GM19397 (cell line): ENCODE data around the gene DPP10.

ENCODE experiments used
- ATAC-seq: cut with Tn5 transposase; IDR thresholded peaks from one replicate; pipeline ENCODE4 v1.9.1; 2021; ENCODE audit warnings: mild to moderate bottlenecking, moderate library complexity; ENCODE audit not compliant: unreplicated experiment

Gene DPP10

DNA sequence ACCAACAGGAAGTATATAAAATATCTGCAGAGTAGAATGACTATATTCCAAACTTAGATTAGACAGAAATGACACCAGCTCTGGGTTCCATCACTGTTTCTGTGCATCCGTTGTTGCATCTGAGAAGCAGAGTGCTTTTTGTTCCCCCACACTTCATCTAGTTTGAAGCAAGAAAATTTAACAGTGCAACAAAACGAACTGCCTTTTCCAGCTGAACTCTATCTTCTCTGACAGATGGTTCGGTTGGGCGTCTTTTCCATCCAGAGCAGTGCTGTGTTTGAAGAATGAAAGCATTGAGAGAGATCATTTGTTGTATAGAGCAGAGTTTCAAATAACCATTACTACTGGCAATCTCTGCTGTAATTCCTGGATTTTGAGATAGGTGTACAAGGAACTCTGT, 757.5 kb downstream of the DPP10 start:
- no peak for ATAC-seq

GRCh38 chr2:115201386-115201785, 758.9 kb downstream of the DPP10 start:
- ATAC-seq, result no peak

- ATAC-seq, result no peak
Measured at GRCh38 chr2:115208493-115209164, 766.2 kb downstream of the DPP10 start.

- ATAC-seq, result no peak
Measured at GRCh38 chr2:115214050-115214449, 771.6 kb downstream of the DPP10 start.

GRCh38 chr2:115219296-115219695, 776.9 kb downstream of the DPP10 start:
- ATAC-seq, result no peak

DNA sequence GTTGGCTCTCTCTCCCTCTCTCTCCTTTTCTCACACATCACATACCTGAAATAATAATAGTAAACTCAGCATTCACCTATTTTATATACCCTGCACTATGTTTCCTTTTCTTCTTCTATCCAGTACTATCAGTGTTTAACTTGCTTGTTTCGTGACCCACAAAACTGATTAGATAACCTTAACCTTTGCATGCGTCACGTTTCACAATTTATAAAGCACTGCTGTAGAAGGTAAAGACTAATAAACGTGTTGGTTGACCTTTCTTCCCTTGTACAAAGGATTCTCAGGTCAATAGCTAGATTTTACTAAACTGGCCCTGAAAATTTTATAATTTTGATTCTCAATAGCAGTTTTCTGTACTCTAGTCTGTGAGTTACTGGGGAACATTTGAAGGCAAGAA, 791.7 kb downstream of the DPP10 start:
- ATAC-seq, result no peak

- ATAC-seq, result no peak
Measured at GRCh38 chr2:115234737-115235136, 792.3 kb downstream of the DPP10 start.

DNA sequence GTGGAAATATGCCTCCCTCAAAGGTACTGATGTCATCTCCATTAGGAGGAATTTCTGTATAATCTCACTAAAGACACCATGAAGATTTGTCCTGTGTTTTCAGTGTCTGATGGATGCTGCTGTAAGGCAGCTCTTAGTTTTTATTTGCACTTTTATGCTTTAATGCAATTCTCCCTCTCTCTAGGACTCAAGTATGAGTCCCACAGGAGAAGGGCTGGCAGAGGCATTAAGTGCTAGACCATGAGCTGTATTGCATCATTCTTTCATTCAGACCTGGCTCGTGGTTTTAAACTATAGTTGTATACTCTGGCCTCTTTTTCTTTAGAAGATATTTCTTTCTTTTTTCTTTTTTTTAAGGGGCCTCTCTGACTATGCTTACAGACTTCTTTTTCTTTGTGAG, 805.6 kb downstream of the DPP10 start:
- ATAC-seq, result no peak

- ATAC-seq, result no peak
Measured at GRCh38 chr2:115277366-115277765, 834.9 kb downstream of the DPP10 start.

DNA sequence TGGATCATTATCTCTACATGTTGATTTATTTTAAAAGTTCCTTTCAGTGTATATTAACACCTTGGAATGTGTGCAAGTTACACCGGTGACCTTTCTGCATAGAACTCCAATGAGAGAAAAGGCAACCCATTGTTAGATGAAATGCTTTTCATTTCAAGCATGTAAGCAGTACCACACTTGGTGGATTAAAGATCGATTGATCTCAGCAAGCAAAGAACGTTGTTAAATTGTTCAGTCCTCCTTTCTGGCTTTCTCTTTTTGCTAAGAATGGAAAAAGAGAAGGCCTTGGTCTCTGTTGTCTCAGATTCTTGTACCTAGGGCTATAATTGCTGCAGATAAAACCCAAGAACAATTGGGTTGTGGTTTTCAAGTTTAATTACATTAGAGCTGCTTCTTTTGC, 843.0 kb downstream of the DPP10 start:
- ATAC-seq, result no peak

DNA sequence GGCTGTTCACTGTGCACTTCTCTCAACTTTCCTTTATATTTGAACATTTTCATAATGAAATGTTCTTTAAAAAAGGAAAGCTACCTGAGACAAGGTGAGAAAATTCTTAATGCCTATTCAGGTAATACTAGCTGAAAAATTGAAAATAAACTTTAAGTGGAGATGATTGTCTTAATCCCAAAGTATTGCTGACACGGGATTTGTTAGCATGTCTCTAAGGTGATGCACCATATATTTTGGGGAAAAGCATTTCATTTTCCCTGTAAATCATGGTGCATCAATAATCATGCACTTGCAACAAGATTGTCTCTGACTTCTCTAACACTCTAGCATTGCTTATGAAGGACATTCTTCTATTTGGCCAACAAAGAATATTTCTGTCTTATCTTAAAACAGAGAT, 848.0 kb downstream of the DPP10 start:
- ATAC-seq, result no peak

- no peak for ATAC-seq
Measured at GRCh38 chr2:115292742-115293141, 850.3 kb downstream of the DPP10 start.

DNA sequence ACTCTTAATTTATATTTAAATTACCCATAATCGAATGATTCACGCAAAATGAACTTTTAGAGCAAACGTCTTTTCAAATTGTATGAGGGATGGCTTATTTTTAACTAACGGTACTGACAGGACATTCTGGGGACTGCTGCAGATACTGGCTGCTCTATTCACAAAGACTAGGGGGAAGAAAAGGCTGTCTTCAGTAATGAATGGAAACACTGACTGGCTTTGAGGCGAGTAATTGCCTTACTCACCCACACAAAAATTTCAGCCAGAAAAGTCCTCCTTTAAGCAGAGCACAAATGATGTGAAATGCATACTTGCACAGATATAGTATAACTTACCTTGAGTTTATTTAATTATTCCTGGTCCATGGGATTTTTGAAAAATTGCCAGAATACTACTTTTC, 852.6 kb downstream of the DPP10 start:
- no peak for ATAC-seq

GRCh38 chr2:115297056-115297455, 854.6 kb downstream of the DPP10 start:
- ATAC-seq, result no peak

- ATAC-seq, result no peak
Measured at GRCh38 chr2:115299199-115299598, 856.8 kb downstream of the DPP10 start.

DNA sequence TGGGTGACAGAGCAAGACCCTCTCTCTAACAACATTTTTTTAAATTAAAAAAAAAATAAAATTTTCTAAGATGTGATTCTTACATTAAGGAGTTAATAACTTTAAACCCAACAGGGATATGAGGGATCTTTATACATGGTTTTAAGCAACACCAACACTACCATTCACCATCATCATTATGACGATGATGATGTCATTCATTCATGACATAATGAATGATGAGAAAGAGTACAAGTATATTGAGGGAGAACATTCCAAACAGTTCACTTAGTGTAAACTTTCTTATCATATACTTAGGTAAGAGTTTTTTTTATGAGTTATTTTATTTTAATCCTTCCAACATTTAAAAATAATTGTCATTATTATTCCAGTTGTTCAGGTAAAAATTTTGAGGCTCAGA, 863.3 kb downstream of the DPP10 start:
- ATAC-seq, result no peak

GRCh38 chr2:115314119-115314518, 871.7 kb downstream of the DPP10 start:
- ATAC-seq, result no peak

DNA sequence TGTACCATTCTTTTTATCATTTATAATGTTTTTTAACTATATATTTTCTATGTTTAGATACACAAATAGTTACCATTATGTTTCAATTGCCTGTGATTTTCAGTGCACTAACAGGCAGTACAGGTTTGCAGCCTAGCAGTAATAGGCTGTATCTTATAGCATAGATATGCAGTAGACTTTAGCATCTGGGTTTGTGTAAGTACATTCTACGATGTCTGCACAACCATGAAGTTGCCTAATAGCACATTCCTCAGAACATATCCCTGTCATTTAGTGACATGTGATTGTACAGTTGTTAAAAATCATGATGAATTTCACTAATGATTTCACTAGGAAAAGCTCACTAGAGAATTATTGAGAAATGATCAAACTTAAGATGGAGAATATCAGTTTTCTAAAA, 884.6 kb downstream of the DPP10 start:
- no peak for ATAC-seq

DNA sequence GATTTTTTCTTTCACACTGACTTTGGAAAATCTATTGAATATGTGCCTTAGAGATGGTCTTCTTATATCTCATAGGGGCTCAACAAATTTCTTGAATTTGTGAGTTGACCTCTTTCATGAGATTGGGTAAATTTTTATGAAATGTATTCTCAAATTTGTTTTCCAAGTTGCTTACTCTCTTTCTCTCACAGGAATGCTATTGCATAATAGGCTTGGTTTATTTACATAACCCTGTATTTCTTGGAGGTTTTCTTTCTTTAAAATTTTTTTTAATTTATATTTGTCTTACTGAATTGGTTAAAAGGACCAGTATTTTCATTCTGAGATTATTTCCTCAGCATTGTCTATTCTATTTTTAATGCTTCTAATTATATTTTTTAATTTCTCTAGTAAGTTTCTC, 917.1 kb downstream of the DPP10 start:
- ATAC-seq, result no peak

GRCh38 chr2:115364093-115364492, 921.7 kb downstream of the DPP10 start:
- ATAC-seq, result no peak

DNA sequence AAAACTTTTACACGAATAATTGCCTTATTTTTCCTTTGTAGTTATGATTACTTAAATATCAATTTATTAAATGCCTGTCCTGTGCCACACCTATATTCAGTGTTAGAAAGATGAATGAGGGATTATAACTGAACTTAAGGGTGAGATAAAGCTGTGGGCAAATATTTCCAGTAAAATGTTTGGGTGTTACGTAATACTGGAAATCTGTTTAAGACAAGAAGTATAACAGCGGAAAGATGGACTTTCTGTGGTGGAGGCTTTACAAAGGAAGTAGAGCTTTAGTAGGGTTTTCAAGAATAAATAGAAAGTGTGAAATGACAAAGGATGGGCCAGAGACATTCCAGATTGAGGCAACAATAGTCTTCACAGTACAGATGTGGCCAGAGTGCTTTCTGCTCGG, 927.0 kb downstream of the DPP10 start:
- ATAC-seq, result no peak

DNA sequence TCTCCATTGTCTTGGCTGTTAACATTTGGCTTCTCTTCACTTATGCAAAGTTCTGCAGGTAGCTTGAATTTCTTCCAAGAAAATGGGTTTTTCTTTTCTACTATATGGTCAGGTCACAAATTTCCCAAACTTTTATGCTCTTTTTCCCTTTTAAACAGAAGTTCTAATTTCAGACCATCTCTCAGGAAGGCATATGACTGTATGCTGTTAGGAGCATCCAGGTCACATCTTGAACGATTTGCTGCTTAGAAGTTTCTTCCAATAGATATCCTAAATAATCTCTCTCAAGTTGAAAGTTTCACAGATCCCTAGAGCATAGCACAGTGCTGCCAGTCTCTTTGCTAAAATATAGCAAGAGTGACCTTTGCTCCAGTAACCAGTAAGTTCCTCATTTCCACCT, 932.5 kb downstream of the DPP10 start:
- no peak for ATAC-seq

DNA sequence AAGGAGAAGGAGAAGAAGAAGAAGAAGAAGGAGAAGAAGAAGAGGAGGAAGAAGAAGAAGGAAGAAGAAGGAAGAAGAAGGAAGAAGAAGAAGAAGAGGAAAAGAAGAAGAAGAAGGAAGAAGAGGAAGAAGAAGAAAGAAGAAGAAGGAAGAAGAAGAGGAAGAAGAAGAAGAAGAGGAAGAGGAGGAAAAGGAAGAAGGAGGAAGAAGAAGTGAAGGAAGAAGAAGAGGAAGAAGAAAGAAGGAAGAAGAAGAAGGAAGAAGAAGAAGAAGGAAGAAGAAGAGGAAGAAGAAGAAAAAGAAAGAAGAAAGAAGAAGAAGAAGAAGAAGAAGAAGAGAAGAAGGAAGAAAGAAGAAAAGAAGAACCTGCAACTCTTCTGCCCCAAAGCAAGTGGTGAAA, 942.0 kb downstream of the DPP10 start:
- no peak for ATAC-seq
